Neuronal stem cell (in vitro differentiated cells): ENCODE measurements around the gene SLC35F4.
A peak's percentile ranks its signal among the peaks of the same experiment; 100 is the strongest.

ENCODE experiments used
- DNase-seq: peaks from one replicate; pipeline ENCODE4 v3.0.0-alpha.2; 2013; ENCODE audit warnings: low spot score
- H2AFZ ChIP-seq: one replicate; pipeline ENCODE4 v1.6.1; 2013; ENCODE audit warnings: mild to moderate bottlenecking, low read length, inconsistent platforms
- H2AK5ac ChIP-seq: 2 replicates; pipeline ENCODE4 v1.6.1; 2013; ENCODE audit warnings: low read depth, mild to moderate bottlenecking, inconsistent platforms, low read length, moderate library complexity, mixed read lengths
- H2BK120ac ChIP-seq: 2 replicates; pipeline ENCODE4 v1.6.1; 2013; ENCODE audit warnings: low read depth, mild to moderate bottlenecking, inconsistent platforms, low read length, moderate library complexity, mixed read lengths
- H2BK12ac ChIP-seq: one replicate; pipeline ENCODE4 v1.6.1; 2013; ENCODE audit warnings: low read length, inconsistent platforms
- H2BK15ac ChIP-seq: 2 replicates; pipeline ENCODE4 v1.6.1; 2013; ENCODE audit warnings: mild to moderate bottlenecking, low read length, inconsistent platforms, mixed read lengths
- H2BK5ac ChIP-seq: one replicate; pipeline ENCODE4 v1.6.1; 2013; ENCODE audit warnings: inconsistent platforms, mild to moderate bottlenecking, low read length, moderate library complexity
- H3K14ac ChIP-seq: one replicate; pipeline ENCODE4 v1.6.1; 2013; ENCODE audit warnings: low read length, inconsistent platforms
- H3K18ac ChIP-seq: 2 replicates; pipeline ENCODE4 v1.6.1; 2013; ENCODE audit warnings: low read length, inconsistent platforms
- H3K23ac ChIP-seq: 2 replicates; pipeline ENCODE4 v1.6.1; 2013; ENCODE audit warnings: low read depth, mild to moderate bottlenecking, mixed read lengths, low read length, inconsistent platforms; ENCODE audit not compliant: poor library complexity
- H3K27ac ChIP-seq: replicated peaks from 3 replicates; pipeline ENCODE4 v1.5.1; 2013; ENCODE audit warnings: low read length, inconsistent platforms
- H3K27me3 ChIP-seq, 3 experiments: 2 replicates each; pipeline ENCODE4 v1.6.1; 2013; ENCODE audit warnings: low read length in 3 of 3, mild to moderate bottlenecking in 2 of 3, inconsistent platforms in 1 of 3, low read depth in 1 of 3, mixed read lengths in 1 of 3, moderate library complexity in 1 of 3; ENCODE audit not compliant: control insufficient read depth in 3 of 3, insufficient read depth in 3 of 3
- H3K36me3 ChIP-seq, 2 donors: replicated peaks in 1 of 2; 2 replicates each; pipeline ENCODE4 v1.6.1; 2013; ENCODE audit warnings: low read length in 2 of 2; ENCODE audit not compliant: control insufficient read depth in 2 of 2, insufficient read depth in 2 of 2
- H3K4ac ChIP-seq: 2 replicates; pipeline ENCODE4 v1.6.1; 2013; ENCODE audit warnings: inconsistent platforms, mild to moderate bottlenecking, low read length, moderate library complexity
- H3K4me1 ChIP-seq, 2 donors: 1 replicate in 1 of 2; 2 replicates in 1 of 2; pipeline ENCODE4 v1.6.1; 2013; ENCODE audit warnings: low read length in 2 of 2, low read depth in 1 of 2; ENCODE audit not compliant: control insufficient read depth in 2 of 2, insufficient read depth in 1 of 2
- H3K4me2 ChIP-seq: one replicate; pipeline ENCODE4 v1.6.1; 2013; ENCODE audit warnings: mild to moderate bottlenecking, low read length, inconsistent platforms; ENCODE audit not compliant: insufficient read depth, poor library complexity, severe bottlenecking
- H3K4me3 ChIP-seq, 2 donors: 2 replicates each; pipeline ENCODE4 v1.5.1; 2013; ENCODE audit warnings: low read length in 2 of 2, mild to moderate bottlenecking in 2 of 2, inconsistent platforms in 1 of 2, moderate library complexity in 1 of 2
- H3K79me1 ChIP-seq: one replicate; pipeline ENCODE4 v1.6.1; 2013; ENCODE audit warnings: low read depth, mild to moderate bottlenecking, inconsistent platforms, low read length, moderate library complexity
- H3K9ac ChIP-seq: one replicate; pipeline ENCODE4 v1.6.1; 2013; ENCODE audit warnings: mild to moderate bottlenecking, low read depth, low read length, inconsistent platforms; ENCODE audit not compliant: poor library complexity
- H3K9me3 ChIP-seq, 2 donors: replicated peaks in 1 of 2; 2 replicates each; pipeline versions ENCODE3 to v1.6.1; 2013; ENCODE audit warnings: low read length in 2 of 2, mild to moderate bottlenecking in 2 of 2, inconsistent platforms in 1 of 2, low read depth in 1 of 2, mixed read lengths in 1 of 2, moderate library complexity in 1 of 2; ENCODE audit not compliant: control insufficient read depth in 2 of 2, insufficient read depth in 1 of 2
- H4K8ac ChIP-seq: one replicate; pipeline ENCODE4 v1.6.1; 2013; ENCODE audit warnings: low read depth, mild to moderate bottlenecking, inconsistent platforms, low read length, moderate library complexity
- H4K91ac ChIP-seq: one replicate; pipeline ENCODE4 v1.6.1; 2013; ENCODE audit warnings: low read length, low read depth, mild to moderate bottlenecking, inconsistent platforms; ENCODE audit not compliant: poor library complexity
- WGBS, 2 donors: extraction: QIAGEN DNeasy Blood & Tissue Kit; methylation state at CpG; one replicate each; pipeline ENCODE4 v1.1.7; 2013; ENCODE audit warnings: missing lambda C conversion rate in 2 of 2, mixed read lengths in 1 of 2; ENCODE audit not compliant: insufficient read length in 2 of 2, insufficient replicate concordance in 1 of 2; ENCODE audit errors: extremely low coverage in 2 of 2; 5-methylcytosine and 5-hydroxymethylcytosine counted together

Gene SLC35F4

DNA sequence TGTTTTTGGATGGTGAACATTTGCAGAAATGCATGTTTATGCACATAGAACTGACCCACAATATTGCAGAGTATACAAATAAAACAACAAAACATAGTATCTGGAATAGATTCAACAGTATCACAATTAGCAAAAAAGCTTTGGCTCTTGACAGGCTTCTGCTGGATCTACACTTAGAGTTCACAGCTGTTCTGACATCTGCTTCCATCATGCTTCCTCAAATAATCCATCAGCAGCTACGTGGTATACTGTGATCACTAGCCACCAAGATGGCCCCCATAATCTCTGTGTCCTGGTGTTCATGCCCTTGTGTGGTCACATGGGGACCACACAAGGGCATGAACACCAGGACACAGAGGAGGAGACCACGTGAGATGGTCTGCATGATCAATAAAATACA lies 205.7 kb downstream of the SLC35F4 start:
- Histone ChIP-seq H3K27me3 (no peaks in the 10 kb centered on the region), H3K79me1 (no peaks in the 10 kb centered on the region), H3K23ac (no peak overlapping the region), H2BK15ac (no peak overlapping the region), H3K4me2 (no peak overlapping the region), H2AFZ (no peak overlapping the region), H3K36me3 (no peaks in the 10 kb centered on the region), H3K4ac (no peak overlapping the region), H3K27ac (no peak overlapping the region), H2AK5ac (no peak overlapping the region), H2BK5ac (no peak overlapping the region), H3K14ac (no peak overlapping the region), H2BK120ac (no peak overlapping the region), H3K9ac (no peak overlapping the region), H3K4me1 (peaks cover 0 to 2% of the 10 kb centered on the region in 2 donors), H3K18ac (no peak overlapping the region), H4K8ac (no peak overlapping the region), H3K9me3 (no peaks in the 10 kb centered on the region), H3K4me3 (no peak overlapping the region), H2BK12ac (no peak overlapping the region), H4K91ac (no peak overlapping the region)
- WGBS, 2 donors = no CpG with 5 or more reads among the region's 2 CpGs
- DNase-seq = no peak

DNA sequence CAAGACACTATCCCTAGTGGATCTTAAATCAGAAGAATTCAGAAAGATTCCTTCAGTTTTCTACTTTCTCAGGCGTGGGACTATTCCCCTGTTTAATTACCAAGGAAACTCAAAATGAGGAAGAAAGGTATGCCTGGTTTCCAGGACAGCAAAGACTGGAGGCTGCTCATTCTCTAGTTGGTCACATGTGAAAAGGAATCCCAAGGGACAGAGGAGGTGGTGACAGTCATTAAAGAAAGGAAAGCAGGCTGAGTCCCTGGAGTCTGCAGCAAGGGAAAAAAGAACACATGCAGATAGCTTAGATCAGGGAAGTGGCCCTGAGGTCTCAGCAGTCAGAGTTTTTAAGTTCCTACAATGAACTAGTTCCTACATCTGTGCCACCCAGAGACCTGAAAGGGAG lies 206.8 kb downstream of the SLC35F4 start:
- no peak overlapping the region for H4K8ac ChIP-seq
- no peak overlapping the region for H2AK5ac ChIP-seq
- no peak overlapping the region for H2BK12ac ChIP-seq
- no peak overlapping the region for H4K91ac ChIP-seq
- no peak overlapping the region for H3K9ac ChIP-seq
- no peak overlapping the region for H3K4me2 ChIP-seq
- no peaks in the 10 kb centered on the region for H3K79me1 ChIP-seq
- H3K14ac ChIP-seq = no peak overlapping the region
- H3K4me3 ChIP-seq = no peak overlapping the region
- H3K36me3 ChIP-seq = no peaks in the 10 kb centered on the region
- peak; percentile 15 for DNase-seq
- H2BK15ac ChIP-seq = no peak overlapping the region
- WGBS, 2 donors = no CpG with 5 or more reads among the region's 1 CpG
- H2BK5ac ChIP-seq = no peak overlapping the region
- H3K23ac ChIP-seq = no peak overlapping the region
- H3K27ac ChIP-seq = peak overlapping the region; percentile 13
- H3K4ac ChIP-seq = no peak overlapping the region
- peaks cover 0 to 2% of the 10 kb centered on the region in 2 donors for H3K4me1 ChIP-seq
- no peak overlapping the region for H3K18ac ChIP-seq
- no peaks in the 10 kb centered on the region for H3K27me3 ChIP-seq
- no peak overlapping the region for H2BK120ac ChIP-seq
- H2AFZ ChIP-seq = no peak overlapping the region
- no peaks in the 10 kb centered on the region for H3K9me3 ChIP-seq

- Histone ChIP-seq H2BK5ac (no peak overlapping the region), H3K36me3 (no peaks in the 10 kb centered on the region), H4K8ac (no peak overlapping the region), H3K4me1 (peaks cover 0 to 2% of the 10 kb centered on the region in 2 donors), H3K23ac (no peak overlapping the region), H2AK5ac (no peak overlapping the region), H4K91ac (no peak overlapping the region), H3K9ac (no peak overlapping the region), H3K14ac (no peak overlapping the region), H3K27me3 (no peaks in the 10 kb centered on the region), H3K4me3 (no peak overlapping the region), H3K4ac (no peak overlapping the region), H3K4me2 (no peak overlapping the region), H3K27ac (no peak overlapping the region), H3K18ac (no peak overlapping the region), H3K9me3 (no peaks in the 10 kb centered on the region), H2BK120ac (no peak overlapping the region), H3K79me1 (no peaks in the 10 kb centered on the region), H2BK15ac (no peak overlapping the region), H2AFZ (no peak overlapping the region), H2BK12ac (no peak overlapping the region)
- DNase-seq = no peak
- no CpG with 5 or more reads among the region's 5 CpGs for WGBS, 2 donors
Observed at GRCh38 chr14:57657487-57657886, 208.4 kb downstream of the SLC35F4 start.

DNA sequence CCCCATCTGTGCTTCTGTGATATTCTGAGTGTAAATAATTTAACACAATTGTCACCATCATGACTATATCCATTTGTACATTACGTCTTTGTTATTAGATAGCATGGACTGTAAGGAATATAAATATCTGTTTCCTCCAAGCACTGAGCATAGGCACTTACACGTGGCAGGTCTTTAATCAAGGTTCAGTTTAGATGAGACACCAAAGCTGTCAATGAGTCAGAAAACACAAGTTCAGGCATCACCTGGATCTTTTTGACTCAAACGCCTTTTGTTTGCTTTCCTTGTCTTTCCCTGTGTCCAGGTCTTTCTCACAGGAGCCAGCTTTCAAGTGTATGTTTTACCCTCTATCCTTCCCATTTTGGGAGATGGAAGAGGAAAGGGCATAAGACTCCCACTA lies 209.0 kb downstream of the SLC35F4 start:
- Histone ChIP-seq H2BK15ac (no peak overlapping the region), H3K9ac (no peak overlapping the region), H3K79me1 (no peaks in the 10 kb centered on the region), H3K27ac (no peak overlapping the region), H3K4ac (no peak overlapping the region), H2AFZ (no peak overlapping the region), H2BK120ac (no peak overlapping the region), H3K4me1 (peaks cover 0 to 2% of the 10 kb centered on the region in 2 donors), H3K14ac (no peak overlapping the region), H3K4me3 (no peak overlapping the region), H2AK5ac (no peak overlapping the region), H3K9me3 (no peaks in the 10 kb centered on the region), H3K27me3 (no peaks in the 10 kb centered on the region), H3K23ac (no peak overlapping the region), H3K18ac (no peak overlapping the region), H2BK5ac (no peak overlapping the region), H3K36me3 (no peaks in the 10 kb centered on the region), H2BK12ac (no peak overlapping the region), H4K8ac (no peak overlapping the region), H4K91ac (no peak overlapping the region), H3K4me2 (no peak overlapping the region)
- no peak for DNase-seq
- WGBS, 2 donors = no CpG with 5 or more reads among the region's 3 CpGs
